Measurements from ENCODE around the gene HEATR1. TPM values are rescaled to one million over a fixed set of nuclear protein-coding genes. Genes with fewer than 3 reads are reported as not detected.

HEATR1 gene
- total RNA-seq, 4 donors from 2014 or later: 21.1 to 43.4 (median 32.6) TPM

GRCh38 chr1:236502972-236503639 is 101.2 kb downstream of the HEATR1 start:
- Histone ChIP-seq H3K36me3 (no peaks in the 10 kb centered on the region), H3K27ac (peak overlapping the region; percentile 51), H3K4me3 (peak overlapping the region; percentile 42), H3K9me3 (no peaks in the 10 kb centered on the region), H3K4me1 (peaks cover 10% of the 10 kb centered on the region), H3K27me3 (no peaks in the 10 kb centered on the region)
- 8% methylated on average over 15 of the region's 15 CpGs for WGBS
- DNase-seq (ENCODE audit: low spot score in 2 of 2): no peak
- TF ChIP-seq POLR2AphosphoS5 (IDR thresholded peaks at IDR 0.05) (no peak), CTCF (IDR thresholded peaks at IDR 0.05) (no peak), EP300 (IDR thresholded peaks at IDR 0.05) (no peak), POLR2A (IDR thresholded peaks at IDR 0.05) (no peak)

GRCh38 chr1:236502579-236502971 is 101.7 kb downstream of the HEATR1 start:
- H3K9me3 ChIP-seq: no peaks in the 10 kb centered on the region
- H3K4me3 ChIP-seq: peak overlapping the region; percentile 42
- DNase-seq (ENCODE audit: low spot score in 2 of 2): no peak
- H3K4me1 ChIP-seq: peaks cover 10% of the 10 kb centered on the region
- H3K27ac ChIP-seq: no peak overlapping the region
- H3K27me3 ChIP-seq: no peaks in the 10 kb centered on the region
- WGBS: 15% methylated on average over 2 of the region's 2 CpGs
- H3K36me3 ChIP-seq: no peaks in the 10 kb centered on the region
- TF ChIP-seq CTCF (IDR thresholded peaks at IDR 0.05): no peak
- TF ChIP-seq POLR2A (IDR thresholded peaks at IDR 0.05): no peak
- no peak for TF ChIP-seq POLR2AphosphoS5 (IDR thresholded peaks at IDR 0.05)
- no peak for TF ChIP-seq EP300 (IDR thresholded peaks at IDR 0.05)

GRCh38 chr1:236501093-236501492 is 103.2 kb downstream of the HEATR1 start:
- TF ChIP-seq EP300 (IDR thresholded peaks at IDR 0.05): no peak
- TF ChIP-seq POLR2A (IDR thresholded peaks at IDR 0.05): no peak
- TF ChIP-seq CTCF (IDR thresholded peaks at IDR 0.05): no peak
- no peak for TF ChIP-seq POLR2AphosphoS5 (IDR thresholded peaks at IDR 0.05)
- Histone ChIP-seq H3K27me3 (no peaks in the 10 kb centered on the region), H3K36me3 (no peaks in the 10 kb centered on the region), H3K9me3 (no peaks in the 10 kb centered on the region), H3K4me3 (no peak overlapping the region), H3K4me1 (peaks cover 10% of the 10 kb centered on the region), H3K27ac (no peak overlapping the region)
- no peak for DNase-seq (ENCODE audit: low spot score in 2 of 2)
- WGBS: 86% methylated on average over 6 of the region's 6 CpGs

Other genes starting within 250 kb of the HEATR1 start
- 10 to 100 TPM in 1 of 4 donors, 1 to 10 TPM in 3; 5.5 to 10.1 (median 7.6) TPM for gene EDARADD, start 210.2 kb downstream of the HEATR1 start, total RNA-seq
- gene LGALS8, start 80.5 kb downstream of the HEATR1 start, total RNA-seq: 100 to 1,000 TPM in 2 of 4 donors, 10 to 100 TPM in 2; 70.2 to 280 (median 99.3) TPM
- 1 to 10 TPM in 1 of 4 donors, not detected in 3; 1.1 TPM for gene ACTN2, start 82.0 kb upstream of the HEATR1 start, total RNA-seq
- gene MTR, start 190.8 kb upstream of the HEATR1 start, total RNA-seq: 10 to 100 TPM; 17.7 to 77.7 (median 27.3) TPM

All from suprapubic skin (tissue), 4 donors.